HG03457 (cell line): ENCODE data around the gene FLOT1.
"Not testable (repeated sequence)": the region's sequence is repeated elsewhere in the genome, so short reads cannot be mapped to it uniquely, and the experiment has no call there.

Source experiments
- ATAC-seq: cut with Tn5 transposase; IDR thresholded peaks from one replicate; pipeline ENCODE4 v1.9.1; 2021; ENCODE audit warnings: moderate number of reproducible peaks; ENCODE audit not compliant: unreplicated experiment

FLOT1 gene

GRCh38 chr6:30767158-30767943 is 24.9 kb upstream of the FLOT1 start:
- no peak for ATAC-seq

- no peak for ATAC-seq
Observed at GRCh38 chr6:30766461-30767157, 24.1 kb upstream of the FLOT1 start.

- ATAC-seq = not testable (repeated sequence)
Observed at GRCh38 chr6:30765495-30765894, 23.0 kb upstream of the FLOT1 start.

GRCh38 chr6:30764490-30765043 is 22.1 kb upstream of the FLOT1 start:
- ATAC-seq = not testable (repeated sequence)

- ATAC-seq = no peak
Observed at GRCh38 chr6:30763618-30764489, 21.4 kb upstream of the FLOT1 start.

DNA sequence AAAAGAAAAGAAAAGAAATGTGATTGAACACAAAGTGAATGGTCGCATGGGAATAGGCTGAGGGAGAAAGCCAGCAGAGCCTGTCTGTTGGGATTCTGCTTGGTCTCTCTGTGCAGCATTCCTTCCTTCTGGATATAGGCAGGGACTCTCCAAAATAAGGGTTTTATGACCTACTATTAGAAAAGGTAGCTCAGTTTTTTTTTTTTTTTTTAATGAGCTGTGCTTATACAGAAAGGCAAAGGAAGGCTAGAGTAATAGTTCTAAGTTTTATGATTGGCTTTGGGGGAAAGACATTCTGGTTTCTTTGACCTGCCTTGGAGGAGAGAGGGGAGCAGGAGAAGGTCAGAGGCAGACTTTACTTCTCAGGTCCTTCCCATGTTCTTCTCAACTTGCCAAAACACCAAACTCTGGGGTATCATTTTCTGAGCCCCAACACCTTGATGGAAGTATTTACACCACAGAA is 20.7 kb upstream of the FLOT1 start:
- no peak for ATAC-seq

DNA sequence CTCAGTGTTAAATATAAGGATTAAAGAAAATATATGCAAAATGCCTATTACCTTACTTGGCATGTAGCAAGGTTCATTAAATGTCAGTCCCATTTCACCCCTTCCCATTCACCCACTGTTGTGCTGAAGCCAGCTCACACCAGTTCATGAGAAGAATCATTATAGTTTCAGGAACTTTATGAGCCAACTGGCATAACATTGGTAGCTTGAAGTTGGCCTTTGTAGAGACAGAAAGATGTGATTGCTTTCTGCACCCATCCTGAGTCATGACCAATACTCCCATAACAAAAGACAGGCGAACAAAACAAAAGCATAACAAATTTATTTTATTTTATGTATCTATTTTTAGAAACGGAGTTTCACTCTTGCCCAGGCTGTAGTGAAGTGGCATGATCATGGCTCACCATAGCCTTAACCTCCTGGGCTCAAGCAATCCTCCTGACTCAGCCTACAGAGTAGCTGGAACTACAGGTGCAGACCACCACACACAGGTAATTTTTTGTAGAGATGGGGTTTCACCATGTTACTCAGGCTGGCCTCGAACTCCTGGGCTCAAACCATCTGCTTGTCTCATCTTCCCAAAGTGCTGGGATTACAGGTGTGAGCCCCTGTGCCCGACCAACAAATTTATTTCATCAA is 19.4 kb upstream of the FLOT1 start:
- ATAC-seq = no peak

DNA sequence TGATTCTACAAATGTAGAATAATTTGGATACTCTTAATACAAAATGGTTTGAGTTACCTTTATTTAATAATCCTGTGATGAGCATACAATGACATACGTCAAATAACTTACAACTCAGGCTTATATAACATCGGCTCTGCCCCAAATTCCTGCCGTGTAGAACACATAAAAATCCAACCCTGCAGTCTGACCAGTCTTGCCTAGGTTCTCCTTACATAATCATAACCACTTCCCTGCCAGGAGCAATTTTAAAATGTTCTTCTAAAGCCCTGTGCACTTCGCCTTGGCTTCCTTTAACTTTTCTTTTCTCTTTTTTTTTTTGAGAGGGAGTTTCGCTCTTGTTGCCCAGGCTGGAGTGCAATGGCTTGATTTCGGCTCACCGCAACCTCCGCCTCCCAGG is 18.1 kb upstream of the FLOT1 start:
- ATAC-seq = no peak

GRCh38 chr6:30759575-30760239 is 17.2 kb upstream of the FLOT1 start:
- ATAC-seq = no peak

DNA sequence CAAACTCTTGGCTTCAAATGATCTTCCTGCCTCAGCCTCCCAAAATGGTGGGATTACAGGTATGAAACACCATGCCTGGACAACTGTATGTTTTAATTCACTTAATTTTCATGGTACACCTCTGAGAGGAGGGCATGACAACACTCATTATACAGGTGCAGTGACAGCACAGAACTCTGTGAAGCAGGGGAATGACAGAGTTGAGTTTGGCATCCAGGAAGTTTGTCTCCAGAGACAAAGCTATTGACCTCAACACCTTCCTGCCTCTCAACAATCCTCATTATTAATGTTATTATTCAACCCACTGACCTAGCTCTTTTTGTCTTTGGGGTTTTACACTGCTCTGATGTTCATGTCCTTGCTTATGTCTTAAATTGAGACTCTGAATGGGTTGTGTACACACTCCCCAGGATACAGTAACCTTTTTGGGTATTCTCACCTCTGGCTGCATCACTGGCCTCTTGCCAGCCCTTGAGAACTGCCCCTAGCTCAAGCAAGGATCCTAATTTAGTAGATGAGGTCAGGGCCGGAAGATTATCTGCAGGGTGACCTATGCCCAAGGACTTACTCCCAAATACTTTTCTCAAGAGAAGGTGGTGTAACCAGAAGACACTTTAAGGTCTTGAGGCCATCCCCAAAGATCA is 14.9 kb upstream of the FLOT1 start:
- no peak for ATAC-seq

DNA sequence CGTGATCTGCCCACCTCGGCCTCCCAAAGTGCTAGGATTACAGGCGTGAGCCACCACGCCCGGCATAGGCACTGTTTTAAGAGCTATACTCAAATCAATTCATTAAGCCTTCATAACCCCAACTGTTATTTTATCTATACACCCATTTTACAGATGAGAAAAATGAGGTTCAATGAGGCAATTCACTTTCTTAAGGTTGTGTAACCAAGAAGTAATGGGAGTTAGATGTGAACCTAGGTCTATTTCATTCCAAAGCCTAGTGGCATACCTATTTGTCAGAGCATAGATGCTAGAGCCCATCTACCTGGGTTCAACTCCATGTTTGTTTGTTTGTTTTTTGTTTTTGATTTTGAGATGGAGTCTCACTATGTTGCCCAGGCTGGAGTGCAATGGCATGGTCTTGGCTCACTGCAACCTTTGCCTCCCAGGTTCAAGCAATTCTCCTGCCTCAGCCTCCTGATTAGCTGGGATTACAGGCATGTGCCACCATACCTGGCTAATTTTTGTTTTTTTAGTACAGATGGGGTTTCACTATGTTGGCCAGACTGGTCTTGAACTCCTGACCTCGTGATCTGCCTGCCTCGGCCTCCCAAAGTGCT is 14.0 kb upstream of the FLOT1 start:
- ATAC-seq = not testable (repeated sequence)

GRCh38 chr6:30754631-30755030 is 12.1 kb upstream of the FLOT1 start:
- no peak for ATAC-seq

DNA sequence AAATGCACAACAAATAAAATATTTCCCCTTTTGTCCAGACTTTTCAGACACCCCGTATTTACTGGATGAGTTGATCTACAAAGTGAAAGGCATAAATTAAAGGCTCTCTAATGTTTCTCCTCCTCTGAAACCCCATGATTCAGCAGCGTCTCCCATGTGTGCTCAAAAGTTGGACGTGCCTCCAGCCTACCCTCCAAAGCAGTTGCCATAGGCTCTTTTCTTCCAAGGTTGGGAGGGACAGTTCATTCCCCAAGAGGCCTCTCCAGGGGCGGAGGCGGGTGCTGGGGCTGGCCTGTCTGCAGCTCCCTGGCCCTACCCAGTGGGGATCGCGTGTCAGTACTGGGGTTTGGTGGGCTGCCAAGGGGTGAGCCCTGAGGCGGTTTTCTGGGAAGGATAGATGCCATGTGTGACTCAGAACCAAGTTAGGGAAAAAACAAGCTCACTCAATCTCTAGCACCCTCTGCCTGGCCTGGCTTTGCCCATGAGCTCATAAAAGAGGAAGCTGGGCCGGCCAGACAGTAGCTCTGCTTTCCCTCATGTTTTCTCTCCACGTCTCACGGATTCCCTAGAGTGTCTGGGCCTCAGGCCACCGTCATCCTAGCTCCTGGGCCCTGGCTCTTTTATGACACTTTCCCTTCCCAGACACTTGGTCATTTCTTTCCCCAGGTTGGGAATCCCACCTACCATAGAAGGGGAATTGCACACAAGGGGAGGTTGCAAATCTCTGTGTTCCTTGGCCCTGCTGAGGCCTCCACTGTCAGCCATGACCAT is 9.9 kb upstream of the FLOT1 start:
- no peak for ATAC-seq

- no peak for ATAC-seq
Observed at GRCh38 chr6:30750379-30750668, 7.8 kb upstream of the FLOT1 start.

DNA sequence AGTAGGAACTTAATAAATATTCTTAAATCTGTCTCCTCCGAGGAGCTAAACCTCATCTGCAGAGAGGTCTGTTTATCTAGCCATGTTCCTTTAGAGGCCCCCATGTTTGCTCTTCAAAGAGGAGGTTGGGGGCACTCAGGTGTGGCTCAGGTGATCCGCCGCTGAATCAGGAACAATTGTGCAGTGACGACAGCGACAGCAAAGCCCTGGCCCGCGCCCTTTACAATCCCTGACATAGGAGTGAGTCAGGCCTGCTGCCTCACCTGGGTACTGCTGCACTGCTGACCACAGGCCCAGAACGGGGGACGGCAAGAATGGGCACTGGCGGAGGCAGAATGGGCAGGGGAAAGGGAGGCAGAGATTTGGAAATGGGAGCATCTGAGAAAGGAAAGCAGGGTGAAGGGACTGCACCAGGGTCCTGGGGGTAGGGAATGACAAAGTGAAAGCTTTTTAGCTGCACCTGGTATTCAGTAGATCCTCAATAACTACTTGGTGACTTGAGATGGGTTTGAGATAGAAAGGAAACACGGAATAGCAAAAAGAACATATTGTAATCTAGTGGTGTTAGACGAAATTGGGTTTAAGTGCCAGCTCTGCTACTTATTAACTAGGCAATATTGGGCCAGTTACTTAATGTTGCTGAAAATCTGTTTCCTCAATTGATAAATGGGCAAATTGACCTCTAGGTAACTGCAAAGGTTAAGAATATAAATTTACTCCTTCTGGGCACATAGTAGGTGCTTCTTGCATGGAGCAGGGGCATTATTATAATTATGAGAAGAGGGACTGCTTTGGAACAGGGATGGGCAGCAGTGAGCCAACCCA is 7.3 kb upstream of the FLOT1 start:
- no peak for ATAC-seq

DNA sequence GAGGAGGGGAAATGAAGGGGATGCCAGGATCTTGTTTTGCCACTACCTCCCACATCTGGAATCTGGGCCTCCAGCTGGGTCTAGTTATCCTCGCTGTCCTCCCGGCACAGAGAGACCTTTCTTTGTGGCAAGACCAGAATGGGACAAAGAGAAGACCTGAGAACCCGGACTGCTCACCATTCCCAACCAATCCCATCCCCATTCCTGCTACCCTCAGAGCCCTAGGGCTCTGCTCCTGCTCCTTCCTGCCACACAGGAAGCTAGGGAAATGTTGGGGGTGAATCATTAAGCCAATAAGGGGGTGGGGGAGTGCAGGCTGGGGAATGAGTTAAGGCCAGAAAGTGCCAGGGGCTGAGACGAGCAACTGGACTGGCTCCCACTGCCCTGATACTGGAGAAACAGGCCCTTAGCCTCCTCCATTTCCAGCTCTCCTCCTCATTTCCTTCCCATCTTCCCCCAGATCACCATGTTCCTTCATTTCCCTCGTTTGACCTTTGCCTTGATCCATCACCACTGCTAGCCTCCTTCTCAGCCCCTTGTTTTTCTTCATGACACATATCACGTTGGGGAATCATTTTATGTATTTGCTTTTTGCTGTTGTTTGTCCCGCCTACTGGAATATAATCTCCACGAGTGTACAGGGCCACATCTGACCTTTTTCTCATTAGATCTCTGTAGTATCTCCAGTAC is 6.5 kb upstream of the FLOT1 start:
- ATAC-seq = no peak
